BLaER1 treated with 17β-estradiol and CSF1 and Interleukin-3, amounts not matched to agents 10 nM and 100 nM (cell line): Measurements from ENCODE around the gene PSENEN.

Experiments used
- H3K27ac ChIP-seq, 11 experiments: shearing (Covaris generic); formaldehyde crosslinking; 2 replicates each; pipeline ENCODE4 v1.8.1; 2022
- H3K27me3 ChIP-seq, 11 experiments: shearing (Covaris generic); formaldehyde crosslinking; 2 replicates each; pipeline ENCODE4 v1.8.1; 2022
- H3K36me3 ChIP-seq, 11 experiments: shearing (Covaris generic); formaldehyde crosslinking; 2 replicates each; pipeline ENCODE4 v1.8.1; 2022
- H3K4me1 ChIP-seq, 10 experiments: shearing (Covaris generic); formaldehyde crosslinking; 2 replicates each; pipeline ENCODE4 v1.8.1; 2022
- H3K4me2 ChIP-seq, 11 experiments: shearing (Covaris generic); formaldehyde crosslinking; 2 replicates each; pipeline ENCODE4 v1.8.1; 2022
- H3K4me3 ChIP-seq, 10 experiments: shearing (Covaris generic); formaldehyde crosslinking; 2 replicates each; pipeline ENCODE4 v1.8.1; 2022
- H3K9ac ChIP-seq, 11 experiments: shearing (Covaris generic); formaldehyde crosslinking; 2 replicates each; pipeline ENCODE4 v1.8.1; 2022
- H3K9me3 ChIP-seq, 11 experiments: shearing (Covaris generic); formaldehyde crosslinking; replicated peaks in 1 of 11; 2 replicates each; pipeline ENCODE4 v1.8.1; 2022
- H4K20me1 ChIP-seq, 11 experiments: shearing (Covaris generic); formaldehyde crosslinking; 2 replicates each; pipeline ENCODE4 v1.8.1; 2022
- Cebpa-rat ChIP-seq, 11 experiments: shearing (Covaris generic); IDR thresholded peaks; 2 replicates each; pipeline ENCODE4 v1.8.1; 2022

Gene PSENEN

GRCh38 chr19:35774274-35775045 is 29.0 kb downstream of the PSENEN start:
- H3K9me3 ChIP-seq: no peaks in the 10 kb centered on the region
- no peaks in the 10 kb centered on the region for H3K27me3 ChIP-seq
- peaks cover 0 to 14% (median 0%) of the 10 kb centered on the region in 11 experiments; a peak in 4 of 22 replicates for H4K20me1 ChIP-seq
- H3K4me2 ChIP-seq: peak overlapping the region; percentile 69 to 96 (median 84)
- peaks cover 14 to 43% (median 32%) of the 10 kb centered on the region in 10 experiments for H3K4me1 ChIP-seq
- TF ChIP-seq Cebpa-rat (IDR thresholded peaks at IDR 0.05): no peak
- H3K36me3 ChIP-seq: peaks cover 0 to 30% (median 23%) of the 10 kb centered on the region in 11 experiments; a peak in 19 of 22 replicates
- peak overlapping the region in 4 of 11 experiments; percentile 5 to 36 (median 28); a peak in 2 of 22 replicates for H3K9ac ChIP-seq
- no peak overlapping the region for H3K27ac ChIP-seq
- peak overlapping the region; percentile 61 to 80 (median 70) for H3K4me3 ChIP-seq

DNA sequence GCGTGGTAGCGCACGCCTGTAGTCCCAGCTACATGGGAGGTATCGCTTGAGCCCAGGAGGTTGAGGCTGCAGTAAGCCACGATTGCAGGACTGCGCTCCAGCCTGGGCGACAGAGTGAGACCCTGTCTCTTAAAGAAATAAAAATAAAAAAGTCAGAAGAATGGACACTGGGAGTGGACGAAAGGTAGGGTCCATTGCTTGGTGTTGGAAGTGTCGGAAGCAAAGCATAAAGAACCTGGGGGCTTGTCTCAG is 29.5 kb downstream of the PSENEN start:
- Histone ChIP-seq H3K9me3 (no peaks in the 10 kb centered on the region), H3K4me3 (peak overlapping the region; percentile 61 to 80 (median 70)), H3K4me2 (peak overlapping the region; percentile 69 to 96 (median 84)), H3K9ac (peak overlapping the region in 5 of 11 experiments; percentile 5 to 86 (median 35); a peak in 3 of 22 replicates), H3K4me1 (peaks cover 14 to 38% (median 28%) of the 10 kb centered on the region in 10 experiments), H3K27ac (no peak overlapping the region), H4K20me1 (peaks cover 0 to 14% (median 0%) of the 10 kb centered on the region in 11 experiments; a peak in 4 of 22 replicates), H3K27me3 (no peaks in the 10 kb centered on the region), H3K36me3 (peaks cover 0 to 30% (median 28%) of the 10 kb centered on the region in 11 experiments; a peak in 19 of 22 replicates)
- TF ChIP-seq Cebpa-rat (IDR thresholded peaks at IDR 0.05): no peak

GRCh38 chr19:35775298-35776101 is 30.0 kb downstream of the PSENEN start, which contains the start of gene ARHGAP33:
TSS of gene ARHGAP33 (plus strand) at chr19:35775564. CDS start at chr19:35775659, 95 bp downstream.
- peak within 1 kb of the TSS in 9 of 11 experiments; percentile 41 to 78 (median 72); a peak in 19 of 22 replicates for H3K27ac ChIP-seq
- peak within 1 kb of the TSS; percentile 77 to 96 (median 93) for H3K4me2 ChIP-seq
- H3K9me3 ChIP-seq: no peaks in the 10 kb centered on the region
- H3K4me3 ChIP-seq: peak within 1 kb of the TSS; percentile 61 to 80 (median 70)
- H3K4me1 ChIP-seq: peaks cover 14 to 35% (median 28%) of the 10 kb centered on the region in 10 experiments
- peak within 1 kb of the TSS; percentile 57 to 86 (median 78); a peak in 21 of 22 replicates for H3K9ac ChIP-seq
- H4K20me1 ChIP-seq: peaks cover 0 to 14% (median 0%) of the 10 kb centered on the region in 11 experiments; a peak in 4 of 22 replicates
- no peaks in the 10 kb centered on the region for H3K27me3 ChIP-seq
- no peak for TF ChIP-seq Cebpa-rat (IDR thresholded peaks at IDR 0.05)
- peaks cover 0 to 34% (median 31%) of the 10 kb centered on the region in 11 experiments; a peak in 19 of 22 replicates for H3K36me3 ChIP-seq

DNA sequence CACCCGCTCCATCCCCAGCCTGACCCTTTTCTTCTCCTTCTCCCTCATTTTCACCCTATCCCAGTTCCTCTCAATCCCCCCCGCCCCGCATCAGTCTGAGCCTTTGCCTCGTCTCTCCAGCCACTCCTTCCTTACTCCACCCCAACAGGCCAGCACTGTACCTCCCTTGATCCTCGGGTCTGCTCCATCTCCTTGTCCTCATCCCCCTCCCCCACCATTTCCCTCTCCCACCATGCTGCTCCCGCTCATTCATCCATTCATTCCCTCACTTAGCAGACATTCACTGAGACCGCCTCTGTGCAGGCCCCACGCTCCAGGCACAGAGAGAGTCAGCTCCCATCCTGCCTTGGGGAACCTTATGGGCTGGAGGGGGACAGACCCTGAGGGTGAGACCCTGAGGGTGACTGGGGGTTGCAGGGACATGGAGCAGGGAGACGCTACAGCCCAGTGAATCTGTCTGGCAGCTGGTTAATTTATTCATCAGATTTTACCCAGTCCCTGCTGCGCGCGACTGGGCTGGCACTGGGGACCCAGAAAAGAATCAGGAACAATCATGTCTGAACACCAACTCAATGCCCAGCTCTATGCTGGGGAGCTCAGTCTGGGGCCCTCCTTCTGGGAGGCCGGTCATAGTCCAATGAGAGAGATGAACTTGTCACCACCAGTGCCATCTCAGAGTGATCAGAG is 30.8 kb downstream of the PSENEN start:
- H3K36me3 ChIP-seq: peaks cover 3 to 40% (median 35%) of the 10 kb centered on the region in 11 experiments; a peak in 19 of 22 replicates
- peak overlapping the region in 10 of 11 experiments; percentile 71 to 86 (median 79); a peak in 19 of 22 replicates for H3K9ac ChIP-seq
- H3K4me2 ChIP-seq: peak overlapping the region; percentile 77 to 96 (median 91)
- peaks cover 0 to 14% (median 0%) of the 10 kb centered on the region in 11 experiments; a peak in 4 of 22 replicates for H4K20me1 ChIP-seq
- H3K9me3 ChIP-seq: no peaks in the 10 kb centered on the region
- H3K4me3 ChIP-seq: peak overlapping the region; percentile 61 to 80 (median 70)
- H3K4me1 ChIP-seq: peaks cover 14 to 35% (median 28%) of the 10 kb centered on the region in 10 experiments
- TF ChIP-seq Cebpa-rat (IDR thresholded peaks at IDR 0.05): no peak
- no peaks in the 10 kb centered on the region for H3K27me3 ChIP-seq
- H3K27ac ChIP-seq: peak overlapping the region in 8 of 11 experiments; percentile 66 to 78 (median 74); a peak in 15 of 22 replicates

- H3K4me2 ChIP-seq: peak overlapping the region in 9 of 11 experiments; percentile 77 to 96 (median 93); a peak in 18 of 22 replicates
- peak overlapping the region in 8 of 11 experiments; percentile 73 to 86 (median 81); a peak in 15 of 22 replicates for H3K9ac ChIP-seq
- TF ChIP-seq Cebpa-rat (IDR thresholded peaks at IDR 0.05): no peak
- H3K4me1 ChIP-seq: peaks cover 14 to 46% (median 33%) of the 10 kb centered on the region in 10 experiments
- H3K36me3 ChIP-seq: peaks cover 3 to 50% (median 46%) of the 10 kb centered on the region in 11 experiments; a peak in 19 of 22 replicates
- H3K9me3 ChIP-seq: no peaks in the 10 kb centered on the region
- H3K27ac ChIP-seq: peak overlapping the region in 6 of 11 experiments; percentile 11 to 72 (median 23); a peak in 6 of 22 replicates
- H3K27me3 ChIP-seq: no peaks in the 10 kb centered on the region
- peak overlapping the region in 3 of 10 experiments; percentile 70 to 78 (median 71); a peak in 5 of 20 replicates for H3K4me3 ChIP-seq
- H4K20me1 ChIP-seq: peaks cover 0 to 14% (median 0%) of the 10 kb centered on the region in 11 experiments; a peak in 6 of 22 replicates
Observed at GRCh38 chr19:35777086-35777841, 31.8 kb downstream of the PSENEN start.

- no peak for TF ChIP-seq Cebpa-rat (IDR thresholded peaks at IDR 0.05)
- peak overlapping the region in 2 of 11 experiments; percentile 22 to 72; a peak in 2 of 22 replicates for H3K27ac ChIP-seq
- H3K27me3 ChIP-seq: no peaks in the 10 kb centered on the region
- peaks cover 14 to 52% (median 40%) of the 10 kb centered on the region in 10 experiments for H3K4me1 ChIP-seq
- H3K4me3 ChIP-seq: no peak overlapping the region
- peaks cover 3 to 57% (median 53%) of the 10 kb centered on the region in 11 experiments; a peak in 20 of 22 replicates for H3K36me3 ChIP-seq
- H3K9me3 ChIP-seq: no peaks in the 10 kb centered on the region
- peaks cover 0 to 14% (median 0%) of the 10 kb centered on the region in 11 experiments; a peak in 6 of 22 replicates for H4K20me1 ChIP-seq
- H3K9ac ChIP-seq: peak overlapping the region in 7 of 11 experiments; percentile 42 to 86 (median 82); a peak in 8 of 22 replicates
- peak overlapping the region in 2 of 11 experiments; percentile 94 to 96; a peak in 4 of 22 replicates for H3K4me2 ChIP-seq
Observed at GRCh38 chr19:35777961-35778360, 32.5 kb downstream of the PSENEN start.

DNA sequence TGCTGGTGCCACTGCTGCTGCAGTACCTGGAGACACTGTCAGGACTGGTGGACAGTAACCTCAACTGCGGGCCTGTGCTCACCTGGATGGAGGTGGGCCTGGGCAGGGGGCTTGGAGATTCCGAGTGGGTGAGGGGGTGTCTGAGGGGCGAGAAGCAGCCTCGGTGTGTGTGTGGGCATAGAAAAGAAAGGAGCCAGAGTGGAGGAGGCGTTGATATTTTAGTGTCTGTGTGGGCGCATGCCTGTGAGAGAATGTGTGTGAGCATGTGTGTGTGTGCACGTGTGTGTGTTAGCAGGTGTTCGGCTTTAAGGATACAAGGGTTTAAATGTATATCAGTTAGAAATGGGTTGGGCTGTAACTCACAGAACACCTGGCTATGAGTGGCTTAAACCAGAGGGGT is 33.6 kb downstream of the PSENEN start:
- no peak overlapping the region; a peak in 1 of 22 replicates for H3K27ac ChIP-seq
- peaks cover 14 to 61% (median 48%) of the 10 kb centered on the region in 10 experiments for H3K4me1 ChIP-seq
- peaks cover 0 to 23% (median 0%) of the 10 kb centered on the region in 11 experiments; a peak in 8 of 22 replicates for H4K20me1 ChIP-seq
- no peak overlapping the region for H3K4me3 ChIP-seq
- H3K9me3 ChIP-seq: no peaks in the 10 kb centered on the region
- peaks cover 3 to 64% (median 61%) of the 10 kb centered on the region in 11 experiments; a peak in 20 of 22 replicates for H3K36me3 ChIP-seq
- H3K4me2 ChIP-seq: no peak overlapping the region
- no peak for TF ChIP-seq Cebpa-rat (IDR thresholded peaks at IDR 0.05)
- H3K9ac ChIP-seq: peak overlapping the region in 4 of 11 experiments; percentile 1 to 73 (median 11); a peak in 2 of 22 replicates
- H3K27me3 ChIP-seq: no peaks in the 10 kb centered on the region
